Activated CD8-positive, alpha-beta memory T cell treated with anti-CD3 and anti-CD28 coated beads, Interleukin-2, amount 50 U/mL, for 4 hours (primary cell): ENCODE measurements around the gene SFR1.

ENCODE experiments used
- DNase-seq: peaks from one replicate; pipeline ENCODE4 v3.0.0-alpha.2; 2020

SFR1 gene

GRCh38 chr10:104121485-104122224 is at the start of gene SFR1:
TSS of gene SFR1 (plus strand) at chr10:104122171. CDS start at chr10:104122184, 13 bp downstream.
- peak; percentile 98 for DNase-seq

GRCh38 chr10:104072786-104073185 is 49.2 kb upstream of the SFR1 start:
- no peak for DNase-seq

- DNase-seq = no peak
Observed at GRCh38 chr10:104074505-104074904, 47.5 kb upstream of the SFR1 start.

- no peak for DNase-seq
Observed at GRCh38 chr10:104076743-104077160, 45.2 kb upstream of the SFR1 start.

- DNase-seq = no peak
Observed at GRCh38 chr10:104077247-104077646, 44.7 kb upstream of the SFR1 start.

- DNase-seq = no peak
Observed at GRCh38 chr10:104077663-104078151, 44.3 kb upstream of the SFR1 start.

- no peak for DNase-seq
Observed at GRCh38 chr10:104080762-104081161, 41.2 kb upstream of the SFR1 start.

- no peak for DNase-seq
Observed at GRCh38 chr10:104081998-104082397, 40.0 kb upstream of the SFR1 start.

- no peak for DNase-seq
Observed at GRCh38 chr10:104084482-104085142, 37.4 kb upstream of the SFR1 start.

GRCh38 chr10:104085801-104086400 is 36.1 kb upstream of the SFR1 start, which contains the start of gene COL17A1:
TSS of gene COL17A1 (minus strand) at chr10:104085880. CDS start at chr10:104080673, 5,207 bp downstream.
- no peak for DNase-seq

GRCh38 chr10:104088239-104088638 is 33.7 kb upstream of the SFR1 start:
- DNase-seq = no peak

GRCh38 chr10:104089621-104090020 is 32.4 kb upstream of the SFR1 start:
- DNase-seq = no peak

GRCh38 chr10:104090611-104091010 is 31.4 kb upstream of the SFR1 start:
- DNase-seq = no peak

GRCh38 chr10:104092749-104093148 is 29.2 kb upstream of the SFR1 start:
- no peak for DNase-seq

- DNase-seq = no peak
Observed at GRCh38 chr10:104096692-104097091, 25.3 kb upstream of the SFR1 start.

GRCh38 chr10:104098358-104098925 is 23.5 kb upstream of the SFR1 start:
- DNase-seq = no peak

GRCh38 chr10:104099269-104099668 is 22.7 kb upstream of the SFR1 start:
- DNase-seq = no peak

GRCh38 chr10:104099941-104100340 is 22.0 kb upstream of the SFR1 start:
- DNase-seq = no peak

GRCh38 chr10:104100795-104101194 is 21.2 kb upstream of the SFR1 start:
- no peak for DNase-seq

GRCh38 chr10:104101902-104102301 is 20.1 kb upstream of the SFR1 start:
- DNase-seq = no peak

GRCh38 chr10:104103956-104104355 is 18.0 kb upstream of the SFR1 start:
- no peak for DNase-seq

- no peak for DNase-seq
Observed at GRCh38 chr10:104104418-104104817, 17.6 kb upstream of the SFR1 start.

GRCh38 chr10:104104926-104105325 is 17.0 kb upstream of the SFR1 start:
- no peak for DNase-seq
